ENCODE measurements around the gene KNCN. TPM values are rescaled to one million over a fixed set of nuclear protein-coding genes. Genes with fewer than 3 reads are reported as not detected.

Gene KNCN
- total RNA-seq, 4 donors from 2014 or later: not detected

DNA sequence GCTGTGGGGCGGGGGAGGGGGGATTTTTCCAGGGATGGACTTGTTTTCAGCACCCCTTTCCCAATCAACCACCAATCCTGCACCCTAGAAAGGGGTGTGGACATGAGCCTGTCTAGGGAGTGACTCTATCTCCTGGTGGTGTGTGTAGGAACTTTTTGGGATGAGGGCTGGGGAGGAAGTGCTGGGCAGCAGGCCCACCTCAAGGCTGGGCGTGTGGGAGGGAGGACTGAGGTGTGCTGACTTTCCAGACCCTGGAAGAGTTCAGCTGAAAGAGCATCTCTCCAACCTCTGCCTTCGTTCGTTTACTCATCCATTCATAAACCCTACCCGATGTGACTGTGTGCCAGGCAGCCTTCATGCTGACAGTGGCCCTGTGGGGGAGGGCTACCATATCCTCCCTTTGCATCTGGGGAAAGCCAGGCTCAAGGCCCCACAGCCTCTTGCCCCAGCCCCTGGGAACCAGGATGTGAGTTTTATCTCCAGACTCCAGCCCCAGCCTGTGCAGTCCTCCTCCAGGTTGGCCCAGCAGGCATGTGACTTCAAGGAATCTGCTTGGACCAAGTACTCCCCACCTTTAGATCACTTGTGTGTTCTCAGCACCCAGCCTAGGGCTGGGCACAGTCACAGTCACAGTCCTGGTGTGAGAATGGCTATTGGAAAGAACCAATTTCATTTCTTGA is 6.7 kb downstream of the KNCN start:
- Histone ChIP-seq H3K36me3 (no peaks in the 10 kb centered on the region), H3K27ac (no peak overlapping the region), H3K27me3 (peaks cover 0 to 15% of the 10 kb centered on the region in 2 donors), H3K4me3 (no peak overlapping the region), H3K4me1 (peaks cover 0 to 5% of the 10 kb centered on the region in 2 donors), H3K9me3 (no peaks in the 10 kb centered on the region)
- intact Hi-C loops (cut with DNase I; ENCODE audit: low total_unique reads): no loop called here
- no peak for DNase-seq
- no peak for TF ChIP-seq POLR2A (IDR thresholded peaks at IDR 0.05)
- TF ChIP-seq, protein P1, sequence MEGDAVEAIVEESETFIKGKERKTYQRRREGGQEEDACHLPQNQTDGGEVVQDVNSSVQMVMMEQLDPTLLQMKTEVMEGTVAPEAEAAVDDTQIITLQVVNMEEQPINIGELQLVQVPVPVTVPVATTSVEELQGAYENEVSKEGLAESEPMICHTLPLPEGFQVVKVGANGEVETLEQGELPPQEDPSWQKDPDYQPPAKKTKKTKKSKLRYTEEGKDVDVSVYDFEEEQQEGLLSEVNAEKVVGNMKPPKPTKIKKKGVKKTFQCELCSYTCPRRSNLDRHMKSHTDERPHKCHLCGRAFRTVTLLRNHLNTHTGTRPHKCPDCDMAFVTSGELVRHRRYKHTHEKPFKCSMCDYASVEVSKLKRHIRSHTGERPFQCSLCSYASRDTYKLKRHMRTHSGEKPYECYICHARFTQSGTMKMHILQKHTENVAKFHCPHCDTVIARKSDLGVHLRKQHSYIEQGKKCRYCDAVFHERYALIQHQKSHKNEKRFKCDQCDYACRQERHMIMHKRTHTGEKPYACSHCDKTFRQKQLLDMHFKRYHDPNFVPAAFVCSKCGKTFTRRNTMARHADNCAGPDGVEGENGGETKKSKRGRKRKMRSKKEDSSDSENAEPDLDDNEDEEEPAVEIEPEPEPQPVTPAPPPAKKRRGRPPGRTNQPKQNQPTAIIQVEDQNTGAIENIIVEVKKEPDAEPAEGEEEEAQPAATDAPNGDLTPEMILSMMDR (IDR thresholded peaks at IDR 0.05): no peak

DNA sequence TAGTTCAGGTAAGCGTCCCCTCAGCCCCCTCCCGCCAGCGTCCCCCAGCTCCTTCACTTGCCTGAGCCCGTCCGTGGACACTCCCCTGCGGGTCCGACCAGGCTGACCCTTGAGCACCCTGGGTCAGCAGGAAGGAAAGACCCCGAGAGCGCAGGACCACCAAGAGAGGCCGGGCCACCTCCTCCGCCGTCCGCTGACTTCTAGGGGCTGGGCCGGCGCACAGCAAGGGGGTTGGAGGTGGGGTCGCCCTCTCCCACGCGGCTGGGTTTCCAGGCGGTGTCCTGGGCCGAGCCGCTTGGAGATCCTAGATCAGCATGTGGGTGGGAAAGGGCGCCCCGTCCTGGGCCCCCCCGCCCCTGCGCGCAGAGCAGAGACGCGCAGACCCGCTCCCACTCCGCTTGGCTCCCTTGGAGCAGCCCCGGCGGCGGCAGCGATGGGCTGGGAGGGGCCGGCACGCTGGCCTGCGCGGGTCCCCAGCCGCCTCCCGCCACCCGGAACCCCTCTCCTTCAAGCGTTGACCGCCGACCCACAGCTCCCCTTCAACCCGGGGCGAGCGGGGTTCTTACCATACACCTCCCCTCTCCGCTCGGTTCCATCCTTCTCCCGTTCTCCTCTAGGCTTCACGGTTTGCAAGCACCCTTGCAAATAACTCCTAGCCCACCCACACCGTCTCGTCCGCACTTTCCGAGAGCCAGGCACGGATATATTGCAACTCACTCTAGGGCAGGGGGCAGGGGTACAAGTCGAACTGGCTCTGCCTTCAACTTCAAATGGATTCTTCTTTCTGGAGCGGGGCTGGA is 7.5 kb downstream of the KNCN start:
- TF ChIP-seq, protein P1 (IDR thresholded peaks at IDR 0.05): no peak
- TF ChIP-seq POLR2A (IDR thresholded peaks at IDR 0.05): no peak
- no peak for DNase-seq
- H3K27ac ChIP-seq: no peak overlapping the region
- no peaks in the 10 kb centered on the region for H3K36me3 ChIP-seq
- no peaks in the 10 kb centered on the region for H3K9me3 ChIP-seq
- H3K27me3 ChIP-seq: peaks cover 0 to 15% of the 10 kb centered on the region in 2 donors
- intact Hi-C loops (cut with DNase I; ENCODE audit: low total_unique reads): no loop called here
- H3K4me1 ChIP-seq: peaks cover 0 to 5% of the 10 kb centered on the region in 2 donors
- H3K4me3 ChIP-seq: no peak overlapping the region

DNA sequence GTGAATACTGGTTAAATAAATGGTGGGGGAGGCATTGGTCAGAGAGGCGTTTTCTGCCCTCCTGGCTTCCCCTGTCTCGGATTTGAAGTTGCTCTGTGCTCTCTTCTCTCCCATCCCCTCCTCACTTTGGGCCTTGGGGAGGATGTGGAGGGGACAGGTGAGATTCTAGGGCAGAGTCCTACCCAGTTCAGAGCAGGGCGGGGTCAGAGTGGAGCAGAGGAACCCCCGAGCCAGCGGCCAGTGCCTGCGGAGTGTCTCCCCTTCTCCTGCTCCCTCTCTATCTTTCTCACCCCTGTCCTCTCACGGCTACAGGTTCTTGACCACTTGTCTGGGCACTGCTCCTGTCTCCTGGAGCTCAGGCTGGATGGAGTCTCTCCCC is 8.1 kb downstream of the KNCN start:
- peaks cover 0 to 15% of the 10 kb centered on the region in 2 donors for H3K27me3 ChIP-seq
- no peak overlapping the region for H3K4me3 ChIP-seq
- no peak for TF ChIP-seq POLR2A (IDR thresholded peaks at IDR 0.05)
- TF ChIP-seq, protein P1 (IDR thresholded peaks at IDR 0.05): no peak
- intact Hi-C loops (cut with DNase I; ENCODE audit: low total_unique reads): no loop called here
- H3K36me3 ChIP-seq: no peaks in the 10 kb centered on the region
- H3K9me3 ChIP-seq: no peaks in the 10 kb centered on the region
- no peak overlapping the region for H3K27ac ChIP-seq
- DNase-seq: no peak
- peaks cover 0 to 5% of the 10 kb centered on the region in 2 donors for H3K4me1 ChIP-seq

DNA sequence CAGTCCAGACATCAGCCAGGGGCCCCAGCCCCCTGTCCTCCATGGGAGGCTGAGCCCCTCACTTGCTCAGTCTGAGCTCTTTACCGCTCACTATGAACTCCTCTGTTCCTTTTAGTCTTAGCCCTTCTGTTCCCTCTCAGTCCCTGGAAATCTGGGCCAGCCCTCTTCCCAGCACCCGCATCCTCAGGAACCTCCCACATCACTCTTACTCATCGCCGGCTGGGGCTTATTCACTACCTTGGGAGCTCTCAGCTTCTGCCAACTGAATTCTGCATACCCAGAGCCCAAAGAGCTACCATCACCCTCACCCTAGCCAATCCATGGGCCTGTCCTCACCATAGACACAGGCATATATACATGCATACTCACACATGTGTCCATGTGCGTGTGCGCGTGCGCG is 11.5 kb downstream of the KNCN start:
- Histone ChIP-seq H3K27ac (no peak overlapping the region), H3K27me3 (peaks cover 0 to 14% of the 10 kb centered on the region in 2 donors), H3K4me3 (no peak overlapping the region), H3K36me3 (no peaks in the 10 kb centered on the region), H3K9me3 (no peaks in the 10 kb centered on the region), H3K4me1 (peaks cover 0 to 5% of the 10 kb centered on the region in 2 donors)
- DNase-seq: no peak
- TF ChIP-seq POLR2A (IDR thresholded peaks at IDR 0.05): no peak
- TF ChIP-seq, protein P1 (IDR thresholded peaks at IDR 0.05): no peak
- intact Hi-C loops (cut with DNase I; ENCODE audit: low total_unique reads): no loop called here

DNA sequence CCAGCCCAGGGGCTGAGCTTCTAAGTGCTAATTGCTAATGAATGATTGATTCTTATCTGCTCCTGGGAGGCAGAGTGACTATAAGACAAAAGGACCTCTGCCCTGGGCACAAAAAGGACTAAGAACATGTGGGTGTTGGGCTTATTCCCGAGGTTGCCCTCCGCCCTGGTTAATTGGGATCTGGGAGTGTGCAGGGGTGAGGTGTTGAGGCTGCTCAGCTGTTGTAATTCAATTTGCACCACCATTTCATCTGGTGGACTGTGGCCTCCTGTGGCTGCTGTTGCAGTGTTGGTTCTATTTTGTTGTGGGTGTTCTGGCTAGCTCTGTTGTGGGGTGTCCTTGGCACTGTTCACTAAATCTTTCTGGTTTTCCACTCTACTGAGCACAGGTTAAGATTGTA is 13.3 kb downstream of the KNCN start:
- Histone ChIP-seq H3K9me3 (no peaks in the 10 kb centered on the region), H3K4me3 (no peak overlapping the region), H3K36me3 (no peaks in the 10 kb centered on the region), H3K4me1 (no peaks in the 10 kb centered on the region), H3K27me3 (no peaks in the 10 kb centered on the region), H3K27ac (no peak overlapping the region)
- intact Hi-C loops (cut with DNase I; ENCODE audit: low total_unique reads): no loop called here
- DNase-seq: no peak
- TF ChIP-seq, protein P1 (IDR thresholded peaks at IDR 0.05): no peak
- no peak for TF ChIP-seq POLR2A (IDR thresholded peaks at IDR 0.05)
